Activated CD4-positive, alpha-beta T cell treated with anti-CD3 and anti-CD28 coated beads, Interleukin-2, amount 50 U/mL, for 24 hours (primary cell): Measurements from ENCODE around the gene SPATA21.
"Not testable (repeated sequence)": the region's sequence is repeated elsewhere in the genome, so short reads cannot be mapped to it uniquely, and the experiment has no call there.

ENCODE experiments used
- DNase-seq, 2 donors: peaks; one replicate each; pipeline ENCODE4 v3.0.0-alpha.2; 2020; ENCODE audit warnings: low read depth in 1 of 2, low spot score in 1 of 2

Gene SPATA21

GRCh38 chr1:16386454-16387113, 50.6 kb downstream of the SPATA21 start:
- no peak for DNase-seq

DNA sequence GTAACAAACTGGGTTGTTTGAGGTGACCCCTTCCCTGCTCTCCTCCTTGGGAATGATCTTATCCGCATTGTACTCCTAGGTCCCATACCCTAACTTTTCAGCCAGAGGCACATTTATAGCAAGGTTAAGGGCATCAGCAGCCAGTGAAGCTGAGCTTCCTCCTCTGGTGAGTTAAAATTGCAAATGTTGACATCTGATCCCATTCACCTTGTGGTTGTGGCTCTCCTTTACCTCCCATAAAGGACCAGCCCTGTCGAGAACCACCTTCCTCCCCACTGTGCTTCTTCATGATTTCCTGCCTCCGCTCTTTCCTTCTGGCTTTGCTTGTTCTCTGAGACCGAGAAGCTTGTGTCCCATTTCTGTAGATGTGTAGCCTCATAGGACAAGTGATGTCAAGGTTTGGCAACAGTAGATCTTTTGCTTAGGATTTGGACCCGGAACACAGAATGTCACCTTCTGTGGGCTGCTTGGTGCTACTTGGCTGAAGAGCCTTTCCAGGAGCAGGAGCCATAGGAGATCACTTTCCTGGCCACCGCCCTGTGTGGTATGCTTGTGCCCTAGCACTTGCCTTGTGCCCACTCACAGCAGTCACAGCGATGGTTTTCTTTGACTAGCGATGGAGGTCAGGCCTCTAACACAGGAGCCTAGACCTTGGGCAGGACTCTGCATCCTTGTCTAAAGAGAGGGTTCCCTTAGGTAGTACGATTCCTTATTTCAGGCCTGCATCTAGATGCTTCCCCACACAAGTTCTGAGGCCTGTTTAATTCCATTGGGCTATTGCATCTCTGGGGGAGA, 51.4 kb downstream of the SPATA21 start:
- no peak for DNase-seq

DNA sequence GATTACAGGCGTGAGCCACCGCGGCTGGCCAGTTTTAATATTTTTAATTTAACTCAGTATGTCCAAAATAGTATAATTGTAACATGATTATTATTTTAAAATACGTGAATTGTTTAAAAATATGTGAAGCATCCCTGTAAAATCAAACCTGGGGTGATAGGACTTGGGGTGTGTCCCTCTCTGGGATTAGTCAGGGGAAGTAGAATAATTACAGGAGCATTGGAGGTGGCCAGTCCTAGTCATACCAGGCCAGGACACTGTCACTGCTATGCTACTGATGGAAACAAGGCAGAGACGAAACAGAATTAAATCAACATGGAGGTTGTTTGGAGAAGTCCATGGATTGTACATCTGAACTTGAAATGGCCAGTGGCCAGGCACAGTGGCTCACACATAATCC, 53.3 kb downstream of the SPATA21 start:
- DNase-seq, result no peak

DNA sequence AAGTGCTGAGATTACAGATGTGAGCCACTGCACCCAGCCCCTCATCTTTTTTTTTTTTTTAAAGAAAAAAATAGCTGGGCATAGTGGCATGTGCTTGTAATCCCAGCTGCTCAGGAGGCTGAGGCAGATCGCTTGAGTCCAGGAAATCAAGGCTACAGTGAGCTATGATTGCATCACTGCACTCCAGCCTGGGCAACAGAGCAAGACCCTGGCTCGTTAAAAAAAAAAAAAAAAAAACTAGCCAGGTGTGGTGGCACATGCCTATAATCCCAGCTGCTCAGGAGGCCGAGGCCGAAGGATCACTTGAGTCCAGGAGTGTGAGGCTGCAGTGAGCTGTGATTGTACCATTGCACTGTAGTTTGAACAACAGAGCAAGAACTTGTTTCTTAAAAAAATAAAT, 56.4 kb downstream of the SPATA21 start:
- DNase-seq, result no peak

DNA sequence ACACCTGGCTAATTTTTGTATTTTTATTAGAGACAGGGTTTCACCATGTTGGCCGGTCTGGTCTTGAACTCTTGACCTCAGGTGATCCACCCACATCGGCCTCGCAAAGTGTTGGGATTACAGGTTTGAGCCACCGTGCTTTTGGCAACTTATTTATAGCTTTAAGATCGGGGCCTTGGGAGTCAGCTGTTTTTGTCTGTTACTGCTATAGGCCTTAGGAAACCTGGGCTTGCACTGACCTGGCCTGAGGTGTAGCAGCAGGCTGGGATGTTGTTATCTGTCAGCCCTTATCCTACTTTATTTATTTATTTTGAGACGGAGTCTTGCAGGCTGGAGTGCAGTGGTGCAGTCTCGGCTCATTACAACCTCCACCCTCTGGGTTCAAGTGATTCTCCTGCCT, 58.8 kb downstream of the SPATA21 start:
- DNase-seq, result no peak

- DNase-seq, result no peak
Measured at GRCh38 chr1:16376971-16377370, 60.3 kb downstream of the SPATA21 start.

DNA sequence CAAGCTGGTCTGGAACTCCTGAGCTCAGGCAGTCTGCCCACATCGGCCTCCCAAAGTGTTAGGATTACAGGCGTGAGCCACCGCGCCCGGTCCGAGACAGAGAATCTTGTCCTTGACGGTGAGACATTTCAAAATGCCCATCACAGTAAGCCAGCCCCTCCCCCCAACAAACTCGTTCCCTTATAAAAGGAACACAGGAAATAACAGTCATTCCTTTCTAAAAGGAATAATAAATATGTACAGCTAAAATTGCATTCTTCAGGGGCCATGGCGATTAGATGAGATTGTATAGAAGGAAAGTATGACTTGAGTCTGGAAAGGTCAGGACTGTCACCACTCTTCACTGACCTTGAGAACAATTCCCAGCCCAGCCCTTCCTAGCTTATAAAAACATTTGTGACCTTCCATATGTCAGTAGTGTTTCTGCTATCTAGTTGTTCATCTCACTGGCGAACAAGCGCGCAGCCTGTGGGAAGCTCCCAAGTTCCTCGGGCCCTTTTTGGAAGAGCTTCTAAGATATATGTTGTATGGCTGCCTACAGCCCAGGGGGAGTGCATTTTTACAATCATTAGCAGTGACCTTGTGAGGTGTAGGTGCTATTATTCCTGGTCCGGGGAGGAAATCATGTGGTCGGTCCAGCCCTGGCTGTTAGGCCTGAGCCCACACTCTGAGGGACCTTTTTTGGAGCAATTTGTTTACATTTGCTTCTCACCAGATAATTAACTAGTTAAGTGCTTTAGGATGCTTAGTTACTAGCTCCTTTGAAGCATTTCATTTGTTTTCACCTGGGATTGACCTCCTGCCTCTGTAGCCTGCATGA, 61.5 kb downstream of the SPATA21 start:
- no peak for DNase-seq

GRCh38 chr1:16374266-16374665, 63.0 kb downstream of the SPATA21 start:
- DNase-seq, result no peak

- DNase-seq, result no peak
Measured at GRCh38 chr1:16372535-16373285, 64.5 kb downstream of the SPATA21 start.

- DNase-seq, result no peak
Measured at GRCh38 chr1:16371725-16372124, 65.5 kb downstream of the SPATA21 start.

- no peak for DNase-seq
Measured at GRCh38 chr1:16369821-16370220, 67.4 kb downstream of the SPATA21 start.

GRCh38 chr1:16367968-16368890, 69.0 kb downstream of the SPATA21 start:
- DNase-seq, result no peak

GRCh38 chr1:16367258-16367967, 69.8 kb downstream of the SPATA21 start:
- DNase-seq, result peak; percentile 78 to 81

DNA sequence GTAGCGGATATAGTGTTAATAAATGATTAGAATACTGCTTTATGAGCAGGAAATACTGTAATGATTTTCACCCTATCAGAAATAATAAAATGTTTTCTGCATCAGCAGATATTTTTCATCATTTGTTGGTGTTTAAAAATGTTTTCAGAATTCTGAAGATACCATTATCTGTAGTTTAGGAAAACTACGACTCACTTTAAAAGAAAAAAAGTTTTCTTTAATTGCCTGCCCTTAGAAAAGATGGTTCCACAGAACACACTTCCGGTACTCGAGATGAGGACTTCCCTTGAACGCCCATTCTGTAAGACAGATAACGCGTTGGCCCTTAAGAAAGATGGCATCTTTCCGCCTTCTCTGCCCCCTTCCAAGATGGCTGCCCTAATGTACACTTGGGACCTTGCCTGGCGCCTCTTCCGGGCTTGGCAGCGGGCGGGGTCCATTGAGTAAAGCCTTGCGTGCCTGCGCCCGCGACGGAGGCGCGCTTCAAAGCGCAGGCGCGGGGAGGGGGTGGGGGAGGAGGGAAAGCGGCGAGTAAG, 70.4 kb downstream of the SPATA21 start, which contains the start of gene SZRD1:
Gene SZRD1 (plus strand): TSS at position 521 of the 536 bp plus-strand sequence. CDS start 16 bp downstream, outside the sequence.
- DNase-seq, result peak; percentile 79 to 93

DNA sequence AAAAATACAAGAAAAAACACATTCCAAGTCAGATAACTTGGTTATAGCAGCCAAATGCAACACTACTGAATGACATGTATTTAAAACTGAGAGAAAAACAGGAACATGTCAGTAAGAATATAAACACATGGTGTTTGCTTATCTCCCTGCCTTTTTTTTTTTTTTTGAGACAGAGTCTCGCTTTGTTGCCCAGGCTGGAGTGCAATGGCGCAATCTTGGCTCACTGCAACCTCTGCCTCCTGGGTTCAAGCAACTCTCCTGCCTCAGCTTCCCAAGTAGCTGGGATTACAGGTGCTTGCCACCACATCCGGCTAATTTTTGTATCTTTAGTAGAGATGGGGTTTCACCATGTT, 72.1 kb downstream of the SPATA21 start:
- DNase-seq, result not testable (repeated sequence)

- DNase-seq, result no peak
Measured at GRCh38 chr1:16356867-16357266, 80.4 kb downstream of the SPATA21 start.

- DNase-seq, result no peak
Measured at GRCh38 chr1:16354619-16355018, 82.6 kb downstream of the SPATA21 start.

DNA sequence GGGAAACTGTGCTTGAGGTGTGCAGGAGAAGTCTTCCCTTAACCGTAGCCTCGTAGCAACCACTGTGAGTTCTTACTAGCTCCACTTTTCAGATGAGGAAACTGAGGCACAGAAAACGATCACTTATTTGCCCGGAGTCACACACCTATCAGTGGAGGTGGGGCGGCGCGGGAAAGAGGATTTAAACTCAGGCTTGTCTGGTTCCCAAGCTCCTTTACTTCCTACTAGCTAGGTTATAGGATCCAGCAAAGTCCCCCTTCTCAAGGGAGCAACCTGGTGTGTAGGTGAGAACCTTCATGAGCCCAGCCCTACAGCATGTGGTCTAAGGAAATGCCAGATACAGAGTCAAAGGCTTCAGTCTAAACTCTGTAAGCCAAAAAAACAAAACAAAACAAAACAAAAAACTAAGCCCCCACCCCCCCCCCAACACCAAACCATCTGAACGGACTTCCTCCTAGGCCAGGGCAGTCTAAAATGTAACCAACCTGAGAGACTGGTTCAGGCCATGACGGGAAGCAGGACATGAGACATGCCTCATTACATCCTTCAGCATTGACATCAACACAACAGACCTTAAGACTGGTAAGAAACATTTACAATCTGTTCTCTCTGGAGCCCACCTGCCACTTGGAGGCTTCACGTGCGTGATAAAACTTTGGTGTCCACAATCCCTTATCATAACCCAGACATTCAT, 84.2 kb downstream of the SPATA21 start:
- DNase-seq, result no peak
